ENCODE measurements around the gene PTBP3.
A peak's percentile ranks its signal among the peaks of the same experiment; 100 is the strongest.
"Not testable (repeated sequence)": the region's sequence is repeated elsewhere in the genome, so short reads cannot be mapped to it uniquely, and the experiment has no call there.

Gene PTBP3

DNA sequence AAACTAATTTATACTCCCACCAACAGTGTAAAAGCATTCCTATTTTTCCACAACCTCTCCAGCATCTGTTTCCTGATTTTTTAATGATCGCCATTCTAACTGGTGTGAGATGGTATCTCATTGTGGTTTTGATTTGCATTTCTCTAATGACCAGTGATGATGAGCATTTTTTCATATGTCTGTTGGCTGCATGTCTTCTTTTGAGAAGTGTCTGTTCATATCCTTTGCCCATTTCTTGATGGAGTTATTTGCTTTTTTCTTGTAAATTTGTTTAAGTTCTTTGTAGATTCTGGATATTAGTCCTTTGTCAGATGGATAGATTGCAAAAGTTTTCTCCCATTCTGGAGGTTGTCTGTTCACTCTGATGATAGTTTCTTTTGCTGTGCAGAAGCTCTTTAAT, 143.1 kb downstream of the PTBP3 start:
- not testable (repeated sequence) for DNase-seq

DNA sequence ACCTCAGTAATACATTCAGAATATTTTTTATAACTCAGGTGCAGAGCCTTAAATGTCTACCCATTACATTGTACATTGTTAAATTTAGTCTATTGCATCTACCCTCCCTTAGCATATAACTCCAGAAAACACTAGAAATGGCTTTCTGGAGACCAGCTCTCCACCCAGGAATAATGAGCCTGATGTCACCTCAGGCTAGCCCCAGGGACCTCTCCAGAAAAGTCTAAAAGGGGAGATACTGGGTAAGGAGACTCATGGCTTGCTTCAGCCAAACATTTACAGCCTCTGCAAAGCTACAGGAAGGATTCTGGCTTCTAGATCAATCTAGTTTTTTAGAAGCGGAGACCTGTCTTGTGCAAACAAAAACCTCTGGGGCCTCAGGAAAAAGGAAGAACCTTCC, 144.5 kb downstream of the PTBP3 start:
- no peak for DNase-seq

GRCh38 chr9:112187404-112187803, 146.0 kb downstream of the PTBP3 start:
- no peak for DNase-seq

- no peak for DNase-seq
Measured at GRCh38 chr9:112186695-112187094, 146.7 kb downstream of the PTBP3 start.

- DNase-seq: no peak
Measured at GRCh38 chr9:112184946-112185345, 148.5 kb downstream of the PTBP3 start.

- no peak for DNase-seq
Measured at GRCh38 chr9:112184221-112184620, 149.2 kb downstream of the PTBP3 start.

GRCh38 chr9:112180387-112180881, 153.0 kb downstream of the PTBP3 start:
- no peak for DNase-seq

GRCh38 chr9:112179816-112180215, 153.6 kb downstream of the PTBP3 start:
- DNase-seq: no peak

- no peak for DNase-seq
Measured at GRCh38 chr9:112176524-112176923, 156.9 kb downstream of the PTBP3 start.

DNA sequence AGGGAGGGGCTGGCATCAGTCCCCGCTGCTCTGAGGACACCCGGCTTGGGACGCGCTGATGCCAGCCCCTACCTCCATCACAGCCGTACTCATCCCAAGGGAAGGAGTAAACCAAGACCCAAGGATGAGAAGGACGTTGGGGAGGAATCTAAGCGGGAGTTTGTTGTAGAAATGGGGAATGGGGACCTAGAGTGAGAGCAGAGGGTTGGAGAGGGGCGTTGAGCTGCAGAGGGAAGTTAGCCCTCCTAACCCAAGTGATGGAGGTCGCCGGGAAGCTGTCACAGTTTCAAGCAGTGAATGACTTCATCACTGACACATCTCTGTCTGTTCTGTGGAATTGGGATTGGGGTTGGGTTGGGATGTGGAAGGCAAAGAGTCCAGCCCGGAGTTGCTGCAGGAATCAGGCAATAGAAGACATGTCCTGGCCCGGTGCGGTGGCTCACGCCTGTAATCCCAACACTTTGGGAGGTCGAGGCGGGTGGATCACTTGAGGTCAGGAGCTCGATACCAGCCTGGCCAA, 157.6 kb downstream of the PTBP3 start:
- DNase-seq: no peak

- peak; percentile 45 for DNase-seq
Measured at GRCh38 chr9:112174965-112175795, 158.2 kb downstream of the PTBP3 start, which contains the start of gene SUSD1. Gene SUSD1 (minus strand): TSS chr9:112175297. CDS start chr9:112175235, 62 bp downstream.

- peak; percentile 74 for DNase-seq
Measured at GRCh38 chr9:112174222-112174964, 159.0 kb downstream of the PTBP3 start.

- no peak for DNase-seq
Measured at GRCh38 chr9:112173489-112174221, 159.8 kb downstream of the PTBP3 start.

GRCh38 chr9:112170968-112171367, 162.5 kb downstream of the PTBP3 start:
- DNase-seq: no peak

GRCh38 chr9:112170235-112170634, 163.2 kb downstream of the PTBP3 start:
- no peak for DNase-seq

GRCh38 chr9:112169368-112169767, 164.1 kb downstream of the PTBP3 start:
- DNase-seq: no peak

GRCh38 chr9:112168197-112168596, 165.2 kb downstream of the PTBP3 start:
- DNase-seq: no peak
